ENCODE measurements around the gene NKX1-1.

- TF ChIP-seq E2F6 (IDR thresholded peaks at IDR 0.05; ENCODE audit: borderline replicate concordance, low read depth) (no peak), RFX5 (IDR thresholded peaks at IDR 0.05) (no peak), USF2 (IDR thresholded peaks at IDR 0.05) (no peak), POLR2A (IDR thresholded peaks at IDR 0.05; ENCODE audit: low read length) (no peak), EP300 (IDR thresholded peaks at IDR 0.05) (no peak), CTCF (IDR thresholded peaks at IDR 0.05) (no peak), MAX (IDR thresholded peaks at IDR 0.05) (no peak), RCOR1 (IDR thresholded peaks at IDR 0.05; ENCODE audit: low read depth, low read length) (no peak), CEBPB (IDR thresholded peaks at IDR 0.05) (no peak), RAD21 (conservative IDR thresholded peaks at IDR 0.05 in 1 of 2, IDR thresholded peaks at IDR 0.05 in 1 of 2) (no peak), REST (IDR thresholded peaks at IDR 0.05) (no peak)
These were observed 7.6 kb upstream of the NKX1-1 start for GRCh38 chr4:1413687-1414479.
